ENCODE measurements around the gene DYRK1A.

DNA sequence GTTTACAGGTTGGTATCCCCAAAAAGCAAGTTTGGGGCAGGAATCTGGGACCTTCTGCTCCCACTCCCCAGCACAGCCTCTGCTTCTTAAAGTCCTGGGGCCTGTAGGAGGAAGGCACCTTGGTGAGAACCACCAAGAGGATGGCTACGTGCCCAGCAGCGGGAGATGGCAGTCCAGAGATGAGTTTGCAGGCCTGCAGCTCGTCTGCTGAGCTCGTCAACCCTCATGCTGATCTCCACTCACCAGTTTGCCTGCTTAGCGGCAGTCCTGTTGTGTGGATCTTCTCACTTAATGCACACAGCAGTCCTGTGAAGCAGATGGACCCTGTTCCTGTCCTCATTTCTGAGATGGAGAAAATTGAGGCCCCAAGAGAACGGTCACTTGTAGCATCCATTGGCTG is 160.5 kb downstream of the DYRK1A start:
- TF ChIP-seq, protein P1, sequence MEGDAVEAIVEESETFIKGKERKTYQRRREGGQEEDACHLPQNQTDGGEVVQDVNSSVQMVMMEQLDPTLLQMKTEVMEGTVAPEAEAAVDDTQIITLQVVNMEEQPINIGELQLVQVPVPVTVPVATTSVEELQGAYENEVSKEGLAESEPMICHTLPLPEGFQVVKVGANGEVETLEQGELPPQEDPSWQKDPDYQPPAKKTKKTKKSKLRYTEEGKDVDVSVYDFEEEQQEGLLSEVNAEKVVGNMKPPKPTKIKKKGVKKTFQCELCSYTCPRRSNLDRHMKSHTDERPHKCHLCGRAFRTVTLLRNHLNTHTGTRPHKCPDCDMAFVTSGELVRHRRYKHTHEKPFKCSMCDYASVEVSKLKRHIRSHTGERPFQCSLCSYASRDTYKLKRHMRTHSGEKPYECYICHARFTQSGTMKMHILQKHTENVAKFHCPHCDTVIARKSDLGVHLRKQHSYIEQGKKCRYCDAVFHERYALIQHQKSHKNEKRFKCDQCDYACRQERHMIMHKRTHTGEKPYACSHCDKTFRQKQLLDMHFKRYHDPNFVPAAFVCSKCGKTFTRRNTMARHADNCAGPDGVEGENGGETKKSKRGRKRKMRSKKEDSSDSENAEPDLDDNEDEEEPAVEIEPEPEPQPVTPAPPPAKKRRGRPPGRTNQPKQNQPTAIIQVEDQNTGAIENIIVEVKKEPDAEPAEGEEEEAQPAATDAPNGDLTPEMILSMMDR (IDR thresholded peaks at IDR 0.05): no peak
- TF ChIP-seq EZH2phosphoT487 (IDR thresholded peaks at IDR 0.05) (no peak), EZH2 (IDR thresholded peaks at IDR 0.05) (no peak)

All from neural progenitor cell (in vitro differentiated cells).